Stimulated activated CD4-positive, alpha-beta T cell treated with anti-CD3 and anti-CD28 coated beads, Interleukin-4, amount 100 ng/mL, for 4 hours (primary cell): ENCODE measurements around the gene KLHL22.
A peak's percentile ranks its signal among the peaks of the same experiment; 100 is the strongest.

Experiments used
- DNase-seq, 2 experiments: peaks; one replicate each; pipeline ENCODE4 v3.0.0-alpha.2; 2020

Gene KLHL22

DNA sequence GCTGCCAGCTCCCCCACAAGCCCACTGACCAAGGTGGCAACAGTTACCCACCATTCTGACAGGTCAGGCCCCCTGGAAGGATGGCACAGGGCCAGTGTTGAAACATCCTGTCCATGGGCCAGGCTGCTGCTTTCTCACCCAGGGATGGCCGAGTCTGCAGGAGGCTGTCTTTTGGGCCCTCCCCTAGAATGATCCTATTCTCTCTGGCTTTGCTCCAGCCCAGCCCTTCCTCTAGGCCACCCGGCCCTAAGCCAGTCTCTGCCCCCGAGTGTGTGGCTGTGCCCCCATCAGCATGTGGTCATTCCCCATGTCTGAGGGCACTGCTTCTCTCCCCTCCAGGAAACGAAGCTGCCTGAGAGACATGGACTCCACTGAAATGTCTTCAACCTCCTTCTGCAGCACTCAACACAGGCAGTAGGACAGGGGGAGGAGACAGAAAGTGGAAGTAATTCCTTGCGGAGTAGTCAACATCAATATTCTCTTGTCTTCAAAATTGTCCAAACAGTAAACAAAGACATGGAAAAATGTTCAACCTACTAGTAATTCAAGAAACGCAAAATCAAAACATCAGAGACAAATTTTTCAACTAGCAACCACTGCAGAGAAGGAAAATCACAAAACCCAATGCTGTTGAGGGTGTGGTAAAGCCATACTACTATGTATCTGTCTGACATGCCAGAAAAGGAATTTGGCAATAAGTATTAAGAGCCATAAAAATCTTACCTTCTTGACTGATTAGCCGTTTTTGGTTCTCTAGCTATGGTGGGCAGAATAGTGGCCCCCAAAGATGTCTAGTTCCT is 52.9 kb downstream of the KLHL22 start:
- no peak for DNase-seq

- no peak for DNase-seq
Observed at GRCh38 chr22:20441631-20442484, 53.7 kb downstream of the KLHL22 start.

DNA sequence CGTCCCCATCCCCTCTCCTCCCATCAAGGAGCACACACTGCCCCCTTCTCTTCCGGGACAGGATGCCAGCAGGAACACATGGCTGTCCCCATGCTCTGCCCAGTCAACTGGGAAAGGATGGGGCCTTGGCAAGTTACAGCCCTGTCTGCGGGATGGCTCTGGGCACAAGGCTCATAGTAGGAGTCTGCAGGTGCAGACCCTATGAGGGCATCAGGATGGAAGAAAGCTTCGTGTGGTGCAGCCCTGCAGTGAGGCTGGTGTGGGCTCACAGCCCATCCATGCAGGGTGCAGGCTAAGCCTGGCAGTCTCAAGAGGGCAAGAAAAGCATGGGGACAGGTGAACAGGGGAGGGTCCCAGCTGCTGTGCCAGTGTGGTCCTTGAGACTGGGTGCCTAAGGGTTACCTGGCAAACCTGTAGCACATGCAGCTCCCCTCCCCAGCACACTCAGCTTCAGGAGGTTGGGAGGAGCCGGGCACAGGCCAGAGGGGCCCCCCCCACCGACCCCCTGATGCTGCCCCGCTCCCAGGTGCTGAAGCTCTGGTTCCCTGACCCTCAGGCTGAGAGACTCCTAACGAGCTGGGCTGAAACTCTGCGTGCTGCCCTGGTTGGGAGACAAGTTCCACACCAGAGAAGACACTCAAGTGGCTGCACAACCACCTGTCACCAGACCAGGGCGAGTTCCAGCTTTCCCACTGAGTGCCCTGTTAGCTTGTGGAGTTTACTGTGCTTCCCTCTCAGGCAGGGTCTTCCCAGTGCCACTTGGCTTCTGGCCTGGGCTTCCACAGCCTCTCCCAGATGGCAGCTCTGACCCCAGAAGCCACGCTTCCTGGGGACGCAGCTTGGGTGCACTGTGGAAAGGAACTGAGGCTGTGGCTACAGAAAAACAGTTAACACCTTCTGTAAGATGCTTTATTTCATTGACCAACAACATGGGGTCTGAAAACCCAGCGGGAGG is 54.7 kb downstream of the KLHL22 start:
- DNase-seq = no peak

- DNase-seq = no peak
Observed at GRCh38 chr22:20439928-20440575, 55.5 kb downstream of the KLHL22 start.

- no peak for DNase-seq
Observed at GRCh38 chr22:20439556-20439927, 56.1 kb downstream of the KLHL22 start.

GRCh38 chr22:20438678-20439492 is 56.7 kb downstream of the KLHL22 start:
- DNase-seq = no peak

GRCh38 chr22:20438427-20438677 is 57.2 kb downstream of the KLHL22 start:
- DNase-seq = no peak

DNA sequence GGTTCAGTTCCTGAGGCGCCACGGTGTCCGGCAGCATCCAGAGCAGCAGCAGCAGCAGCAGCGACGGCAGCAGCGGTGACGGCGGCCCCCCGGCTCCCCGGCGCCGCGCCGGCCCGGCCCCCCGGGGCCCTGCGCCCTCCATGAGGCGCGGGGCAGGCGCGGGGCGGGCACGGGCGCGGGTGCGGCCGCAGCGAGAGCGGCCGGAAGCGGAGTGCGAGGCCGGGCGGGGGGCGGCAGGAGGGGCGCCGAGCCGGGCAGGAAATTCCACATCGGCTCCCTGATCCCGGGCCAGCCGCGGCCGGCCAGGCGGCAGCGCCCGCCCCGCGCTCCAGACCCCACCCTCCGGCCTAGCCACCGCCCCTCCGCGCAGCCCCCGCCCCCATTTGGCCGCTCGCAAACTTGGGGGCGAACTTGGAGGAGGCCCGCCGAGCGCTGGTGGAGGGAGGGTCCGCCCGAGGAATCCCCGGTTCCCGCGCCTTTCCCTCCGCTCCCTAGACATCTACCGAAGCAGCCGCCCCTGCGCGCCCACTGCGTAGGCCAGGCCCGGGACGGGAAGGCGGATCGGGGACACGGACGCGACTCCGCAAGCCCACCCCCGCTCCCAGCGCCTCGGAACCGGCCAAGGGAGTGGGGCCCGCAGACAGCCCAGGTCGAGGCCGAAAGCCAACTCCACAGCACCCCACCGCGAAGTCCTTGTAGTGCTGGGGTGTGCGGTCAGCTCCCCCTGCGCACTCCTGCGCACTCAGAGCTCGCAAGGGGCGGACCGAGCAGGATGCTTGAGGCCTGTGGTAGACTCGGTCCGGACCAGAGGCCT is 57.8 kb downstream of the KLHL22 start, which contains the start of gene SCARF2:
SCARF2 (minus strand) TSS at position 213 of the 814 bp plus-strand sequence; CDS start at position 142, 71 bp downstream.
- no peak for DNase-seq

- peak in 1 of 2 experiments; percentile 29 for DNase-seq
Observed at GRCh38 chr22:20436768-20437612, 58.6 kb downstream of the KLHL22 start.

DNA sequence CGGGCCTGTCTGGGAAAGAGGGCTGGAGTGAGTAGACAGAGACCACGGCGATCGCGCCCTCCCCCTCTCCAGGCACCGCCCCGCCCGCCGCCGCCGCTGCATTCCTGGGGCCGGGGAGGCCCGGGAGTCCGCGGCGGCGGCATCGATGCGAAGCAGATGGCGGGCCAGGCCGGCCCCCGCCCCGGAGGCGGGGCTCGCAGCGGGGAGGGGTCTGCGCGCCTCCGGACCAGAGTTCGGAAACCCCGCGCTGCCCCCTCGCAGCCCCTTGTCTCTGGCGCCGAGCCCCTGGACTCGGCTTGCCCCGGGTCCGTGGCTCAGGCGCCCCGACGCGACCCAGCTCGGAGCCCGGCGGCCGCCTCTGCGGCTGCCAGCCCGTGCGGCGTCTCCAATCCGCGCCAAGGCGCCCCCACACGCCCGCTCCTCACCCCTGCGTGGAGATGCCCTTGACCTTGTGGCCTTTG is 59.3 kb downstream of the KLHL22 start:
- no peak for DNase-seq

DNA sequence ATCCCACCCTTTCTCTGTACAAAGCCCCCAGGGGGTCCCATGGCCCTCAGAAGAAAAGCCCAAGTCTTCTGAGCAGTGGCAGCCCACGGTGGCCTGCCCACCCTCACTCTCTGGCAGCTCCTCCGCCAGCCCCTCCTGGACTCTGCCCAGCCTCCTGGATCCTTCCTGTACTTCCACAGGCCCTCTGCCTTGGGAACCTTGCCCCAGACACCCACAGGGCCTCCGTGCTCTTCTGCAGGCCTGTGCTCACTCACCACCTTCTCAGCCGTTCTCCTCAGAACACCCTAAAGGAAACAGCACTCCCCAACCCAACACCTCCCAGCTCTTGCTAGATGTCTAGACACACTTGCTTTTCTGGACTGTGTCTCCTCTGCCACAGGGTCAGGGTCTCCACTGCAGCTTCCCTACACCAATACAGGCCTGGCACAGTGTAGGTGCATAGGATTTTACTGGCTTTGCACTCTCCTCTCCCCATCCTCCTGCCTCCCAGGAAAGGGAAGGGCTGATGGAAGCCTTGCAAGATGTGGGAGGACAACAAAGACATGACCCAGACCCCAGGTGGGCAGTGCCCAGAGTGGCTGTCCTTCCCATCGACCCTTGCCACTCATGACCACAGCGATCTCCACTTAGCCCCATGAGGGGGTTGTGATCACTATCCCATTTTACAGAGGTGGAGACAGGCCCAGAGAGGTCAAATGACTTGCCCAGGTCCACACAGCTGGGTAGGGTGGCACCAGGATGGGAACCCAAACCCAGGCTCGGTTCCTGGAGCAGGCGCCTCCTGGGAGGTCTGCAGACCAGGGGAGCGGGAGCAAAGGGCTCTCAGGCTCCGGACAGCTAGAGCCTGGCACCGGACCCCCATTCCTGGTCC is 59.9 kb downstream of the KLHL22 start:
- no peak for DNase-seq

- DNase-seq = no peak
Observed at GRCh38 chr22:20434773-20435172, 60.8 kb downstream of the KLHL22 start.

GRCh38 chr22:20434264-20434751 is 61.3 kb downstream of the KLHL22 start:
- no peak for DNase-seq

DNA sequence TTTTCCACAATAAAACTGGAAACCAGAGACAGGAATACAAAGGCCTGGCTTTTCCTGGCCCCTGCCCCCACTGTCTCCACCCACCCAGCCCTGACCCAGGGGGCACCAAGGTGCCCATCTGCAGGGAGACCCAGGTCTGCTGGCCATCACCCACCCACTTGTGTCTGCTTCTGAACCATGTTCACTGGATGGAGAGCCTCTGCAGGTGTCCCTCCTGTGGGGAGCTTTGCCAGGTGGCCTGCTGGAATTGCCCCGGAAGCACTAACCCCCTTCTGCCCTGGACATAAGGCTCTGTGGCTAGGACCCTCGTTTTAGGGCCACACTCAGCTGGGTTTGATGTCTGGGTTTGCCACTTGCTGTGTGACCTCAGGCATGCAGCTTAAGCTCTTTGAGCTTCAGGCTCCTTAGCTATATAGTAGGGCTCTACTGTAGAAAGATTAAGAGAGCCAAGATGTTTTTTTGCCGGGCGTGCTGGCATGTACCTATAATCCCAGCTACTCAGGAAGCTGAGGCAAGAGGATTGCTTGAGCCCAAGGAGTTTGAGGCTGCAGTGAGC is 61.8 kb downstream of the KLHL22 start:
- DNase-seq = no peak

DNA sequence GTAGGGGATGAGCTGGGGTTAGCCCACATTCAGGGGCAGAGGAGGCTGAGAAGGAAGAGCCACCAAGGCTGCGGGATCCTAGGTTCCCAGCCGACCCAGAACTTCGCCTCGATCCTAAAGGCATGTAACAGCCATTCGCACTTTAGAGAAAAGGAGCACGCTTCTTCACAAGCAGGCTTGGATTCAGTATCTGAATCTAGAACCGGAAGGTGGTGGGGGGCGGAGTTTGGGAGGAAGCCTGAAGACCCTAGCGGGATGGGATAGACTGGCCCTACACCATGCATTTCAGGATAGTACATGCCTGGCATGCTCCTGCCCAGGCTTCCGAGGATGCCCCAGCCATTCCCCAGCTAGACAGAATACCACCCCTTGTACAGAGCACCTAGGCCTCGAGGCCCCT is 62.4 kb downstream of the KLHL22 start:
- DNase-seq = no peak

DNA sequence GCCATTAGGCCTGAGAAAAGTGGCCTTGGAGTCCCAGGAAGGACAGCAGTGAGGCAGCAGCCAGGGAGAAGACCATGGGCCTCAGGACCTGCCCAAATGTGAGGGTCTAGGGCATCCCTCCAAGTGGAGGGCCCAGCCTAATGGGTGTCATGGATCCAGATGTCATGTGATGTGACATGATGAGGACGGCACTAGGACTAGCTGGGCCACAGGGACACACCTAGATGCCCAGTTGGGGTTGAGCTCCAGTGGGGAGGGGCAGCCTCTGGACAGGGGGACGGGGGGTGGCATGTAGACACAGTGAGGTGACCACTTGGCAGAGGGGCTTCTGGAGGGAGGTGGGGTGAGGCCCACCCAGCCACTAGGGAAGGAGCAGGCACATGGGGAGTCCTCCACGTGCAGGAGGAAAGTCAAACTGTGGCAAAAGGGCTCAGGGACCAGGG is 63.3 kb downstream of the KLHL22 start:
- no peak for DNase-seq

- no peak for DNase-seq
Observed at GRCh38 chr22:20431511-20432192, 63.9 kb downstream of the KLHL22 start.
